Stimulated activated CD4-positive, alpha-beta T cell treated with anti-CD3 and anti-CD28 coated beads, Interleukin-12 subunit alpha, Interleukin-12 subunit beta, amount 100 ng/mL, for 4 hours (primary cell): Measurements from ENCODE around the gene GTF2H1.
A peak's percentile ranks its signal among the peaks of the same experiment; 100 is the strongest.
"Not testable (repeated sequence)": the region's sequence is repeated elsewhere in the genome, so short reads cannot be mapped to it uniquely, and the experiment has no call there.

Experiments
- DNase-seq: peaks from one replicate; pipeline ENCODE4 v3.0.0-alpha.2; 2020

GTF2H1 gene

GRCh38 chr11:18383388-18384156 lies 61.2 kb downstream of the GTF2H1 start:
- DNase-seq = peak; percentile 64

GRCh38 chr11:18384157-18384641 lies 61.8 kb downstream of the GTF2H1 start:
- DNase-seq = no peak

GRCh38 chr11:18390088-18390487 lies 67.7 kb downstream of the GTF2H1 start:
- no peak for DNase-seq

GRCh38 chr11:18392434-18393321 lies 70.3 kb downstream of the GTF2H1 start:
- no peak for DNase-seq

GRCh38 chr11:18393581-18394274 lies 71.4 kb downstream of the GTF2H1 start:
- DNase-seq = no peak

GRCh38 chr11:18394275-18394927 lies 72.0 kb downstream of the GTF2H1 start, which contains the start of gene LDHA:
LDHA (plus strand) TSS chr11:18394563; CDS start chr11:18396843, 2,280 bp downstream.
- peak; percentile 99 for DNase-seq

- DNase-seq = no peak
Measured at GRCh38 chr11:18394928-18395734, 72.8 kb downstream of the GTF2H1 start.

GRCh38 chr11:18395735-18396504 lies 73.6 kb downstream of the GTF2H1 start:
- DNase-seq = peak; percentile 89

- DNase-seq = no peak
Measured at GRCh38 chr11:18397921-18398320, 75.6 kb downstream of the GTF2H1 start.

GRCh38 chr11:18401077-18401476 lies 78.7 kb downstream of the GTF2H1 start:
- not testable (repeated sequence) for DNase-seq

- no peak for DNase-seq
Measured at GRCh38 chr11:18404062-18404461, 81.7 kb downstream of the GTF2H1 start.

- DNase-seq = not testable (repeated sequence)
Measured at GRCh38 chr11:18407400-18407799, 85.0 kb downstream of the GTF2H1 start.

- no peak for DNase-seq
Measured at GRCh38 chr11:18408558-18409291, 86.4 kb downstream of the GTF2H1 start.

GRCh38 chr11:18416459-18416858 lies 94.1 kb downstream of the GTF2H1 start:
- no peak for DNase-seq
